ENCODE measurements around the gene KIAA0232.
A peak's percentile ranks its signal among the peaks of the same experiment; 100 is the strongest.

The KIAA0232 gene

DNA sequence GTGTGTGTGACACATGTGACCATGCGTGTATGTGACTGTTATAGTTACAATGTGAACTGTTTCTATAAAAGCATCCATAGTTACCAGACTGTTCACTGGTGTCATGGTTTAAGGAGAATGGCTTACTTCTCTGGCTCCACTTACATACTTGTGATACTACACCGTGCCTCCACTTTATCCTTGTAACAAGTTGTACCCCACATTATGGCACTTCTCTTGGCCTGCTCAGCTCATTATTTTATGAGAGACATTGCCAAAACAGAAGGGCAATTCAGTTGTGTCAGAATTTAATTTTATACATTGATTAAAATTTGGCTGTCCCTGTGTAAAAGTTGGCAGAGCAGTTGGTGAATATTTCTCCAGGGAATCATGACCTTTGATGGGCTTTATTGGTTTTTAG, 64.7 kb downstream of the KIAA0232 start:
- DNase-seq (ENCODE audit: extremely low read depth in 1 of 2, low read depth in 1 of 2) = no peak

DNA sequence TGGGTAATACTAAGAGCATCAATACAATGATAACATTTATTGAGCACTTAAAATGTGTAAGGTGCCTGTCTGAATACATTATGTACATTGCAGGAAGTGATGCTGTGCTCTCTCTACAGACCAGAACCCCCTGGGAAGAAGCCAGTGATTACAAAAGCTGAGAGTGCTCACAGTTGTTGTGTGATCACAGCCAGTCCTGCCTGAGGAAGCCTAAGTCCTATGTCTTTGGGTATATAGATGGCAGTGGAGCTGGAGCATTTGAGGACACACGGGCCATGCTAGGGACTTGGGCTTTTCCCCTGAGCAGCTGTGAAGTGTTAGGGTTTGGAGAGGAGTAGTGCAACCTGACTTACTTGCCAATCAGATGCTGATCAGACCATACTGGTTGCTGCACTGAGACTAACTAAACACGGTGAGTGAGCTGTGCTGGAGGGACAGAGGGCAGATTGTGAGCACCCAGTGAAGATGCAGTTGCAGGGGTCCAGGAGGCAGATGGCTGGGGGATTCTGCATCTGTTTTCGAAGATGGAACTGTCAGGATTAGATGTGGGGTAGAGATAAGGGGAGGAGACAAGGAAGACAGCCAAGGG, 66.3 kb downstream of the KIAA0232 start:
- DNase-seq (ENCODE audit: extremely low read depth in 1 of 2, low read depth in 1 of 2) = no peak

DNA sequence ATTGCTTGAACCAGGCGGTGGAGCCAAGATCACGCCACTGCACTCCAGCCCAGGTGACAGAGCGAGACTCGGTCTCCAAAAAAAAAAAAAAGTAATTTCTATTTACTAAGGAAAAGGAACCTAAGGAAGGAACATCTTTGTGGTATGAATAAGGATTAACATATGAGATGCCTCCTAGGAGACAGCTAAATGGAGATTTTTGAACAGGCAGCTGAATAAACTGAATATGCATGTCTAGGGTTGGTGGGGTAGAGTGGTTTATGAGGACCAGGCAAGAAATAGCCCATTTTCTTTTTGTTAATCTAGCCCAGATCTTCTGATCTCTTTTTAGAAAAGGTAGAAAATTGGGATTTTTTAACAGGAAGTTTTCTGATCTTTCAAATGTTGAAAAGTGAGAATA, 67.2 kb downstream of the KIAA0232 start:
- DNase-seq (ENCODE audit: extremely low read depth in 1 of 2, low read depth in 1 of 2) = no peak

DNA sequence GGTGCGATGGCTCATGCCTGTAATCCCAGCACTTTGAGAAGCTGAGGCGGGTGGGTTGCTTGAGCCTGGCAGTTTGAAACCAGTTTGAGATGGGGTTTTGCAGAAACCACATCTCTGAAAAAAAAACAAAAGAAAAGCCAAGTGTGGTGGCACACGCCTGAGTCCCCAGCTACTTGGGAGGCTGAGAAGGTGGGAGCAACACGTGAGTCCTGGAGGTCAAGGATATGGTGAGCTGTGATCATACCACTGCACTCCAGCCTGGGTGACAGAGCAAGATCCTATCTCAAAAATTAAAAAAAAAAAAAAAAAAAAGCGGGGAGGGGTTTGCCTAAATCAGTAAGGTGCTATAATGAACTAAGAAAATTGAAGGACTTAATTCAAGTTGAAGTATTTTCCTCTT, 68.9 kb downstream of the KIAA0232 start:
- no peak for DNase-seq (ENCODE audit: extremely low read depth in 1 of 2, low read depth in 1 of 2)

DNA sequence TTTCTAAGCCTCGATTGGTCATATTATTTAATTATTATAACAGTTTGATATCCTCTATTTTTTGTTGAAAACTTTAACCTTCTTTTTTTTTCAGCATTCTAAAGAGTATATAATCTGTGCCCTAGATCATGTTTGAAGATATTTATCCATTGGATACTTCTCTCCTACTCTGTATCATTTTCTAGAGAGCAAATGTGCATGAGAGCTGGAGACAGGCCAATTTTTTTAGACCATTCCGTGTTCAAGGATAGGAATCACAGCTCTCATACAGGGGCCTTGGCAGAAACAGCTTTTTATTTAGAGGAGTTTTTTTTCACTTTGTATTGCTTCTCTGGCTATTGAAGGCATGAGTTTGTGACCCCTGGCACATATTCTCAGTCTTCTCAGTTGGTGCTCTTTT, 69.4 kb downstream of the KIAA0232 start:
- DNase-seq (ENCODE audit: extremely low read depth in 1 of 2, low read depth in 1 of 2) = no peak

DNA sequence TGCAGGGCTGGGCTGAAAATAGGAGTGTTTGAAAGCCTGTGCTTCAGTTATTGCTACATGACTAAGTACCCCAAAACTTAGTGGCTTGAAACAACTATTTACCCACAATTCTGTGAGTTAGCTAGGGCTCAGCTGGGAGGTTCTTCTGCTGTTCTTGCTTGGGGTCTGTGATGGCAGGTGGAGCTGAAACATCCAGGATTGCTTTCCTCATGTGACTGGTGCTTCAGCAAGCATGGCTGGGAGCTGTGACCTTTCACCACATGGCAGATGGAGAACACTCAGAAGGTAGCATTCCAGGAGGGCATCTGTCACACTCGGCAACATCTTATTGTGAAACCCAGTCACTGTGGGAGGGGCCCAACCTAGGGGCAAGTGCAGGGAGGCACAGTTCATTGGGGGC, 70.1 kb downstream of the KIAA0232 start:
- no peak for DNase-seq (ENCODE audit: extremely low read depth in 1 of 2, low read depth in 1 of 2)

DNA sequence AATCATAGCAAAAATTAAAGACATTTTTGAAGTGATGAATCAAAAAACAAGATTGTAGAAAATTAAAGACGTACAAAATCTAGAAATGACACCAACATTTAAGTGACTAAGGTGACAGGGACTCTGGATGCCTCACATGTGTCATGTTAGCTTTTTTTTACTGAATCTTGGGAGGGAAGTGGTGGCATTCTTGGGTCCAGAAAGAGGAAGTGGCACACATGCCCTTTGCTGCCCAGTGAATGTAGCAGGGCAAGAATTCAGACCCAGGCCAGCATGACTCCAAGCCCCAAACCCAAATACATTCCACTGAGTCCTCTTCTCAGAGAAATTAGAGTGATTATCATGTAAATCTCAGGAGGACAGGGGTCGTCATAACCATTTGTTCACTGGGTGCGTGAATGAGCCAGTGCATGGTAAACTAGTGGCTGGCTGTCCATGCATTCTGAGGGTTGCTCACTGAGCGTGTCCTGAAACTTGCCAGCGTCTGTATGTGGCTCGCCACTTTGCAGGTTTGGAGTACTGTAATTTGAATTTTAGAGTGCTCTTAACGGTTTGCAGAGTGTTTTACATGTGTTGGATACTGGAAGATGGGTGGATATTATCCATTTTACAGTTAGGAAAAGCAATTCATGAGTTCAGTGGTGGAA, 71.7 kb downstream of the KIAA0232 start:
- no peak for DNase-seq (ENCODE audit: extremely low read depth in 1 of 2, low read depth in 1 of 2)

DNA sequence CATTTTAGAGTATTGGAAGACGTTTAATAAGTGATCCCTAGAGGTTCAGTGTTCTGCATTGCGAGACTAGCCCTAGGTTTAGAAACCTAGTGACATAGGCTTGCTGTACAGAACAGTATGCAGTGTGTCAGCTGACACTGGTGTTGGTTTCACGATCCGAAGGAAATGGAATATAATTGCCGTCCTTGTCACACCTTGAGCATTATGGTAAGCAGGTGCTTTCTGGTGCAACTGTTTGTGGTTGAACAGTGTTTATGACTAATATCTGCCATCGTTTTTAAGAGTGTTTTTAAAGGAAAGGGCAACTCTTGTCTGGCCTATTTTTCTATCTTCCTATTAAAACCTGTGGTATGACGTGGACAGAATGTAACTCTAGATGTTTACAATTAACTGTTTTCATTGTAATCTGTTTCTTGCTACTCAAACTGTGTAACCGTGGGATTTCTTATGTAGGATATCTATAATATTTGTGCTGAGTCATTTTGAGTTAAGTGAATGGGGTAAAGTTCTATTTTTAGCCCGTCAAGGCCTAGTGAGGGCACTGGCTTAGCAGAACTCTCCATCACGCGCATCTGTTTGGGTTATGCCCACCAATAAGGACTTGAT, 73.3 kb downstream of the KIAA0232 start:
- peak in 1 of 2 donors; percentile 15 for DNase-seq (ENCODE audit: extremely low read depth in 1 of 2, low read depth in 1 of 2)

DNA sequence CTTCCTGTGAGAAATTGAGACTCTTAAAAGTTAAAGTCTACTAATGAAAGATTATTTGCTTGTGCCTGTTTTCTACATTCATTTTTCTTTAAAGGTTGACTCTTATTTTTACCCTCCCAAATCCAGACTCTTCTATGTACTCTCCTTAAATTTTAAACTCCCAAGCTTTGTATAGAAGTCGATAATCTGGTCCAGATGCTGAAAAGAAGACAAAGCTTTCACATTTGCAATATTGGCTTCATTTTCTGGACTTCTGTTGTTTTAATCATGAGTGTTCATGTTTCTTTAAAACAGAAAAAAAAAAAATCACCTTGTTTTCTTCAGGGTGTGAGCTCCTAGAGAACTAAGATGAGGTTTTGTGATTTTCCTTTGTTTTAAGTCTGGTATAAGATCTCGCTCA, 73.9 kb downstream of the KIAA0232 start:
- no peak for DNase-seq (ENCODE audit: extremely low read depth in 1 of 2, low read depth in 1 of 2)

DNA sequence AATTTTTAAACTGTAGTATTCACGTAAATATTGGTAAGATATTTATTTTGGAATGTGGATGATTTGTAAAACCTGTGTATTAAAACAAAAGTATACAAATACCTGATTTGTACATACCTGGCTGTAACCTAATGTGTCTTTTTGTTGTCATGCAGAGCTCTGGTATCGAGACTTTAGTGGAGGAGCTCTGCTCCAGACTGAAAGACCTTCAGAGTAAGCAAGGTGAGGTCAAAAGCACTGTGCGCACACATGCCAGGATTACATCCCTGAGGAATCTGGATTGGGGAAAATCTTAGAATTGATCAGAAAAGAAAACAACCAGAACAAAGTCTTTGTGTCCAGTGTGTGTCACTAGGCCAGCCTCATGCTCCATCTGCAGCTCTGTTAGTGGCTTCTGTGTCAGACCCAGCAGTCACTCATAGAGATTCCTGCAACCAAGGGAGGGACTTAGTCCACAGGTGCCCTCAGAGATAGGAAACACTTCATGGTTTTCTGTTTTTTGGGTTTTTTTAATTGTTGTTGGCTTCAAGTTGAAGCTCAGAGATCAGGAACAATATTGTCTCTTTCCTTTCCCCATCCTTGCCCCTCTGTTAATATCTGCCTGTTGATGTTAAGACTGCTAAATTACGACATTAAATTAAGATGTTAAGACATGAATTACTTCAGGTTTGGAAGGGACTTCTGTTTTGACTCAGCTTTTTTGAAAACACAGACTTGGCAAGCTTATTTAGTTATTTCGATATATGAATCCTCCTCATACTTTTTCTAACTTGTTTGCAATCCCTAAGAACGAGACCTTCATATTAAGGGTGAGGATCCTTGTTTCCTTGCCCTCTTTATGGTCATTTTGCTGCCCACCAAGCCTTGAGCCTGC, 74.7 kb downstream of the KIAA0232 start:
- DNase-seq (ENCODE audit: extremely low read depth in 1 of 2, low read depth in 1 of 2) = no peak

DNA sequence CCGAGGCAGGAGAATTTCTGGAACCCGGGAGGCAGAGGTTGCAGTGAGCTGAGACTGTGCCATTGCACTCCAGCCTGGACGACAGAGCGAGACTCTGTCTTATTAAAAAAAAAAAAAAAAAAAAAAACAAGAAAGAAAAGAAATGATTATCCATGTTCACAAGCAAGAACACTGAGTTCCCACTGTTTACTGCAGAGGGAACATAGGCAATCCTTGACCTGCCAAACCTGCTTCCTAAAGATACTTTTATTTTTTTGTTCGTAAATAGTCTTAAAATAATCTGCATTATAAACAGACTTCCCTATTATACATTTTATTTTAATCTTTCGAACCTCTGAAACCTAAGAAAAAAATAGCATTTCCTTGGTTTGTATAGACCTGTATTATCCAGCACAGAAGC, 76.5 kb downstream of the KIAA0232 start:
- no peak for DNase-seq (ENCODE audit: extremely low read depth in 1 of 2, low read depth in 1 of 2)

DNA sequence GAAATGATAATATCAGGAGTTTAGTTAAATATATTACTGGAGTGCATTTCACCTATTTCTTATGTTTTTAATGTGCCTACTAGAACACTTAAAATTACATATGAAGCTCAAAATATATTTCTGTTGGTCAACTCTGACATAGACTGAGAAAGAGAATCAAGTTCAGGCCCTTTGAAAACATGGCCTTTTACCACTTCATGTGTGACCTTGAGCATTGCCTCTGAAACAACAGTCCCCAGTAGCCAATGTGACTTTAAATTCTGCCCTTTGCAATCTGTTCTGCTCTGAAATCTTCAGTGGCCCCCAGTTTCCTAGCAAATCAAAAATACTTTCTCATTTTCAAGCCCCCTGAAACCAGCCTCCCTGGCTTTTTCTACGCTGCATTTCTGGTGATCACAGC, 77.0 kb downstream of the KIAA0232 start:
- no peak for DNase-seq (ENCODE audit: extremely low read depth in 1 of 2, low read depth in 1 of 2)

DNA sequence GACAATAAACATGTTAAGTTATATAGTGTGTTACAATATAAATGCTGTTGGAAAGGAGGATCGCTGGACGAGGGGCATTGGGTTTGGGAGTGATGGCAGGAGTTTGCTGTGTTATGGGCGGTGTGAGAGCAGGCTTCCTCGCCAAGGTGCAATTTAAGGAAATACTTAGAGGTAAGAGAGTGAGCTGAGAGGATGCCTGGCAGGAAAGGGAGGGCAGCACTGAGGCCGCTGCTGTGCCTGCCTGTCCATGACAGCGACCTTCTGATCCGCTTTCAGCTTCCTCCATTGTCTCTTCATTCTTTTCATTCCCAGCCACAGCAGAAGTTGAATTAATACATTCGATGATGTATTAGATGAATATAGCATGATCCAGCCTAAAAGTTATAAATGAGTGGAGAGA, 85.9 kb downstream of the KIAA0232 start:
- no peak for DNase-seq (ENCODE audit: extremely low read depth in 1 of 2, low read depth in 1 of 2)

DNA sequence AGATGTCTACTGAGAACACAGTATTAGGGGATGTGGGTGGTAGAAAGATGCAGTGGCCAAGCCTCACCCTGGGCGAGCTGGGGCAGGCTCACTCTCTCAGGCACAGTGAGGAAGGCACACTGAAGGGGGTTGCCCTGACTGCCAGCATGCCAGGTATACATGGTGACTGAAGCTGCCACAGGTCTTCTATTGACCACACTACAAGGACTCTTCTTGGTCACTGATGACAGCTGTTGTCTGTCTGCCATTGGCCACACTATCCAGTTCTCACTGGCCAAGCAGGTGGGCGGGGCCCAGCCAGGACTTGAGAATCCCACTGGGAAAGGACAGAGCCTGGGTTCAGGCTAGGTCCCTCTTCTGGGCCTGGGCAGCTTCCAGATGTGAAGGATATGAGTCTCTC, 87.4 kb downstream of the KIAA0232 start:
- DNase-seq (ENCODE audit: extremely low read depth in 1 of 2, low read depth in 1 of 2) = no peak

DNA sequence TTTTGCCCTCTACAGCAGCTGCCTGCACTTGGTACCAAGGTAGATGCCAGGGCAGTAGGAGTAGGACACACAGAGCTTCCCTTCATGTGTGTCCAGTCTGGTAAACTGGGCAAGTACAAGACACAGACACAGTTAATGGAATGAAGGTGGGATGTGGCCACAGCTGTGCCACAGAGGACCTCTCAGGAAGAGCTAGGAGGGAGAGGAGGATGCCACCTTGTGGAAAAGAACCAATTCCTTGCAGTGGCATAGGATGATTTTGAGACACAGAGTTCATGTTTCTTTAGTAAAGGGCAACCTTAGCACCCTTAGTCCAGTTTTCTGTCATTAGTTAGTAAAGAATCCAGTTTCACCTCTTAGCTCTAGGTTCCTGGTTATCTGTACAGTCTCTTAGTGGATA, 90.8 kb downstream of the KIAA0232 start:
- no peak for DNase-seq (ENCODE audit: extremely low read depth in 1 of 2, low read depth in 1 of 2)

DNA sequence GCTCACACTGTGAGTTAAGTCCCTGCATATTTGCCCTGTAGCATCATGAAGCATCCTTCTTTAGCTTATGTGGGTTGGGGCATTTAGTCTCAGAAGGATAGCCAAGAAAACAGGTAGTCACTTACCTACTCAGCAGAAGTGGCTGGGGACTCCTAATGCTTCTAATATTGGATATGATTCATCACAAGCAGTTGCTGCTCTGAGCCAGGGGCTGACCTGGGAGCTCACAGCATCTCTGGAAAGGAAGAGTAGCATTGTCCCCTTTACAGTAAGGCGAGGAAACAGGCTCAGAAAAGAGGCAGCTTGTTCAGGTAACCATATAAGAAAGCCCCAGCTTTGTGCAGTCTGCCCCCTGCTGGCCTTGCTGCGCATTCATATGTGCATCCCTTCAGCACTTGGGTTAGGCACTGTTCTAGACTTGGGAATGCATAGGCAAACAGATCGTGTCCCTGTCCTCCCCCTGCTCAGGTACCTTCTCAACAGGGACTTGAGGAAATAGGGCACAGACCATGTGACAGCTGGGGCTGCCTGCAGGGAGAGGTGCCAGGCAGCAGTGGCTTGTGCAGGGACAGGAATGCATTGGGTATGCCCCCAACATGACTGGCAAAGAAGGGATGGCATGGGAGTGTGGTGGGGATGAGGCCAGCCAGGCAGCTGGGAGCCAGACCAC, 91.4 kb downstream of the KIAA0232 start:
- DNase-seq (ENCODE audit: extremely low read depth in 1 of 2, low read depth in 1 of 2) = peak; percentile 46 to 64

DNA sequence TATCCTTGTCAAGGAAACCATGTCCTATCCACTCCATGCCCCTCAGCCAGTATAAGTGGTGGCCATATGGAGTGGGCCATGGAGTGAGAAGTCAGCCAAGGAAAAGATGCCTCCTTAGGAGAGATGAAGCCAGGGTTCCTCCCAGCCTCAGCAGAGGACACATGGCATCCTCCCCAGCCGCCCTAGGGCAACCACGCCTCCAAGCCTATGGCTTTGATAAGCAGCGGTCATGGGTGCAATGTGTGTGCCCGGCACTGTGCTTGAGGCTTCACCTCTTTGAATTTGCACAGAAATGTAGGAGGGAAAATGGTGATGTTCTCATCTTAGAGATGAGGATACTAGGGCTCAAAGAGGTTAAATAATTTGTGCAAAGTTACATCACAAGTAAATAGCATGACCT, 92.5 kb downstream of the KIAA0232 start:
- DNase-seq (ENCODE audit: extremely low read depth in 1 of 2, low read depth in 1 of 2) = no peak

DNA sequence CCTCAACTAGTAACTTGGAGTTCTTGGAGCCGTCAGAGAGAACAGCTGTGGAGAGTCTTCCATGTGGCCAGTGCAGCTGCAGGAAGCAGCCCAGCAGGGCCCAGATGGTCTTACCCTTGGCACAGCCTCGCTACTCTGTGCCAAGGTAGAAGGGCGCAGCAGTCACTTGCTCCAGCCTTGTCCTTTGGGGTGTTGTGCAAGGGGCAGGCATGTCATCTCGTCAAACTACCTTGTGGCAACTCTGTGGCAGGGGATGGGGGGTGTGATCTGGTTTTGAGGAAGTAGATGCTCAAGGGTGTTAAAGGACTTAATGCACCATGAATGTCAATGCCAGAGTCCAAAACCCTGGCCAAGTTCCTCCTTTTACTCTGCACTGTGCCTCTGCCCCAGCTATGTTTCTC, 92.9 kb downstream of the KIAA0232 start:
- DNase-seq (ENCODE audit: extremely low read depth in 1 of 2, low read depth in 1 of 2) = no peak

DNA sequence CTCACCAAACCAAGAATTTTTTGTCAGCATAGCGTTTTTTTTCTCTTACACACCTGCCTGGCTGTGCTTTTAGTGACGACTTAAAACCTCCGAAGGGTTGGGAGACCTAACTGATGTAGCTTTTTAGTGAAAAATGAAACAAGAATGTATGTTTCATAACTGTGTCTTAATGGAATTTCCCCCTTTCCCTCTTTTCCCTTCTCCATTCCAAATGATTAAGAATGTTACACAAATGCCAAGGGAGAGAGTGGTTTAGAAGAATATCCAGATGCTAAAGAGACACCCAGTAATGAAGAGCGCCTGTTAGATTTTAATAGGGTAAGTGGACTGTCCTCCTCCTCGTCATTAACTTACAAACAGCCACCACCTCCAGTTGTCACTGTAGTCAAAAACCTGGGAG, 93.9 kb downstream of the KIAA0232 start:
- DNase-seq (ENCODE audit: extremely low read depth in 1 of 2, low read depth in 1 of 2) = no peak

DNA sequence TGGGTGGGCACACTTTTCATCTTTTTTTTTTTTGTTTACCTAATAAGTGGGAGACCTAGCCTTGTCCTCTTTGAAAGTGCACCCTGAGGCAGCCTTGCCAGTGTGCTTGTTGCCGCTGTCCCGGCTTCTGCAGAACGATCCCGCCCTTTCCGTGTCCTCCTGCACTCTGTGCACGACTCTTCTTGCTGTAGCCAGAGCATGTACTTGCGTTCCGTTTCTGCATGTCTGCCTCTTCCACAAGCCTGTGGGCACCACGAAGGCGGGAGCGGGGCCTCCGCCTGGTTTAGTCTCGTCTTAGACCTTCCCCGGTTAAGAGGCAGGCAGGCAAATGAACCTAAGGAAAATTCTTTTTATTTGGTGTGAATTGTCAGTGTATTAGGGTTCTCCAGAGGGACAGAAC, 94.5 kb downstream of the KIAA0232 start:
- no peak for DNase-seq (ENCODE audit: extremely low read depth in 1 of 2, low read depth in 1 of 2)

DNA sequence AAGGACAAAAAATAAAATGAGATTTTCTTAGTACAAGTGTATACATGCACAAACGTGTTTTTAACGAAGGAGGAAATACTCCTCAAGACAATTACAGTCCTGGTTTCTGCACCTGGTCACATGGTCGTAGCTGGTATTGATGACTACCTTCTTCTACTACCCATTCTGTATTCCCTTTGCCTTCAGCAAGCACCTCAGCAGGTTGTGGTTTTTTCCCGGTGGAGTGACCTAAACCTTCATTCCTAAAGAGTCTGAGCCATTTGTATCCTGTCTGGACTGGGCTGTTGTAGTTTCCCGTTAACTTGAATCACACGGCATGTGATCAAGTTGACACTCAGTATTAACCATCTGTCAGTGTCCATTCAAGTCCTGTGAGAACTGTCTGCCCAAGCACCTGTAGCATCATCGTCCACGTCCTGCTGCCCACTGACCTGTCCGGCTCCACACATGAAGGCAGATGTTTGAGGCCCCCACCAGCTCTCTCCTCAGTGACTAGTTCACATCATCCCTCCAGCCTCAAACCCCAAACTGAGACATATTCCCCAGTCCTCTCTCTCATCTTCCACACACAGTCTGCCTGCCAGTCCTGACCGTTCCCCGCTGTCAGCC, 96.0 kb downstream of the KIAA0232 start:
- DNase-seq (ENCODE audit: extremely low read depth in 1 of 2, low read depth in 1 of 2) = no peak
